HG03457 (cell line): ENCODE results near the gene SLC44A1.

Experiments
- ATAC-seq: cut with Tn5 transposase; IDR thresholded peaks from one replicate; pipeline ENCODE4 v1.9.1; 2021; ENCODE audit warnings: moderate number of reproducible peaks; ENCODE audit not compliant: unreplicated experiment

The SLC44A1 gene

DNA sequence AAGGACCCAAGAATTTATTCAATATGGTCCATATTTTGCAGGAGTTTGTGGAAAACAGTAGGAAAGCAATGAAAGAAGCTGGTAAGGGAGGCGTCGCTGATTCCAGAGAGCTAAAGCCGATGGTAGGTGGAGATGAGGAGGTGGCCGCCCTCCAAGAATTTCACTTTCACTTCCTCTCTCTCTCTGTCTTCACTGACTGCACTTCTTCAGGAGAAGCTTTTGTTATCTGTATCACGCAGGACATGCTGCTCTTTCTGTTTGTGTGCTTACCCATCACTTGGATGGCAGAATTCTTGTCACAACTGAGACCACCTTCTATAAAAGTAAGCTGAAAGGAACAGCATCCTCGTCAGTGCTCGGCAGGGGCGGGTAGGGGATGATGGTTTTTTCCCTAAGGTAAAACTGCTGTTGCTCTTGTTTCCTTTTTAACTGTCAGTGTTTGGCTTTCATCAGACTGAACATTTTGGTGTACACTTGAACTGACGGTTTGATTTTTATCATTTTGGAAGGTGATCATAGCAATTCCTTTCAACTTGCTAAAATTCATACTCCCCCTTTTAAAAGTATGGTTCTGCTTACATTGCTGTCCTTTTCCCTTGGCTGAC is 141.0 kb downstream of the SLC44A1 start:
- peak; percentile 97 for ATAC-seq

DNA sequence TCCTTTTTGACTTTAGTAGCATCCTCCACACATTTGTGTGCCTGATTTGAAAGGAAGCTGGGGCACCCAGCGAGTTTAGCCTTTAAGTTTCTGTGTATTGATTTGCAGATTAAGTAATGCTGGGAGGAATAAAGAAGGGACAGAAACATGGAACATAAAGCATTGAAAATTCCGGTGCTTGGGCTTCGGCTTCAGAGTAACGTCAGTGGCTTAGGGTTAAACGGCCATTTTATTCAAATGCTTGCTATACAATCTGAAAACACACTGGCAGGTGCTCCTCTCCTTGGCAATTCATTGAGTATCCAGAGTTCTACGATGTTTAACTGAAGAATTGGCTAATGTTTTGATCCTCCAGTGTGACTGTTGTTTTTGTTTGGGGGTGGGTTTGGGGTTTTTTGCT is 145.3 kb downstream of the SLC44A1 start:
- ATAC-seq: no peak

DNA sequence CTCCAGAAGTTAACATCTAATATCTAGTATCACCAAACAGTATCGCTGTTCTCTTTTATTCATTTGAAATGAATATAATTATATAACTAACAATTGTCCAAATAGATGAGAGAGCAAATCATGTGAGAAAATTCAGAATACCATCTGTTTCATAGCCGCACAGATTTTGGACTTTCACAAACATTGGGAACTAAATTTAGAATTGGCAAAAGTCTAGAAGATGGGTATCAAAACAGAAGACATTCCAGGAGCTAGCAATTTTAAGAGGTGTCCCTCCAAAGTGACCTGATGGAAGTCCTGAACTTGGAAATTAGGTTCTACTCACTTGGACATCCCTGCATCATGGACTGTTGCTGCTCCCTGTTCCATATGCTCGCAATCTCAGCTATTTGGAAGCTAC is 146.4 kb downstream of the SLC44A1 start:
- no peak for ATAC-seq

DNA sequence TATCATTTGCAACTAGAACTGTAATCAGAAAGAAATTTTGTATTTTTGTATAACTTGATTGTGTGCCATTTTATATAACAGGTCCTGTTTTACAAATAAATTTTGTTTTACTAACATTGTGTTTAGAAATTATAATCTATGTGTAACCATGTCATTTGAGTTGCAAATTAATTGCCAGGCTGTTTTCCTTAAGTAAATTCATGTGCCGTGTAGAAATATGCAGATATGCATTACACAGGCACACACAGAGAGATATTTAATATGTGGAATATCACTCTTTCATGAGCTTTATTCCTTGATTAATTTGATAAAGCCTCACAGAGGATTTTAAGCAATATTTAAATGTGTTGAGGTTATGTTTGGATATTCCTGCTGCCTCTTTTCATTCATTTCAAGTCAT is 146.8 kb downstream of the SLC44A1 start:
- no peak for ATAC-seq

DNA sequence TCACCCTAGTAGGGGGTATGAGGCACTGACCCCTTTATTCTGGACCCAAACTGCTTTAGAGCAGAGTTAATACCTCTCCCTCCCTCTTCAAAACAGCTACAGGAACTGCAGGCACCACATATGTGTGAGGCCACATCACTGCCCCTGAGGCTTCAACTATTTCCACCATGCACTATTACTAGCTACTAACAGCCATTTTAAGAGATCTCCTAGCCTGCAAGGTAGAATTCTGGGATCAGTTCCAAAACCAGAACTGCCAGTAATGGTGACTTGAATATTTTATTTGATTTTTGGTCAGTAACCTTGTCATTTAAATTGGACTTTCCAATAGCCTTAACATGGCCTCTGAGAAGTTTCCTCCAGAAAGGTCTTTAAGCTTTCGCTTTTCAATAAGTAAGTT is 148.1 kb downstream of the SLC44A1 start:
- no peak for ATAC-seq

- ATAC-seq: no peak
Observed at GRCh38 chr9:105393576-105394344, 149.3 kb downstream of the SLC44A1 start.

DNA sequence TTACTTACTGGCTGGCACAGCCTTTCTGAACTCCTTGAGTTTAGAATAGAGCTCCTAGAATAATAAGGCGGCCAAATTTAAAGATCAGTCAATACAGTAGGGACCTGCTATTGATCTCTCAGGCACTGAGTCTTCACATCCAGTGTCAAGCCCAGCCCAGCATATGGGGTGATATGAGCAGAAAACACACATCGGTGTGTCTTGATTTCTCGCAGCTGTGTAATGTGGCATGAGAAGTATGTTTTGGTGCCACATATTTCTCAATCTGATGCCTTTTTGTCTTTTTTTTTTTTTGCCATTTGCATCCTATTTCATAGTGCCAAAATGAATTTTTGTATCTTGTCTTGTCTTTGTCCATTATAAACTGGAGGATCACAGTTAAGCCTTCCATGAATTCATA is 152.0 kb downstream of the SLC44A1 start:
- ATAC-seq: no peak

DNA sequence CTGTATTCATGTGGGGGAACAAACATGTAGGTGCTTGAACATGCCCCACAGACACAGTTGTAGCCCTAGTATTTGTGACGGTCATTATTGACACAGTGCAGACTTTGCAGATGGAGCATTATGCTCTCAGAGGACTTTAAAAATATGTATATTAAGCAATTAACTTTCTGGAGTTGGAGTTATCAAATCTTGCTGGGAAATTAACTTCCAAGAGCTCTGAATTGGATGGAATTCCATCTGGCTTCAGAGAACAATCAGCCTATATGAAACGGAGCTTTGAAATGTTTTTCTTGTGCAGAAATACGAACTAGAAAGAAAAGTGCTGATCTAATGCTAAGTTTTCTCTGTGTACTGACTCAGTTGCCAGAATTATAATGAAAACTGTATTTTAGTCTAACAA is 152.4 kb downstream of the SLC44A1 start:
- ATAC-seq: no peak

GRCh38 chr9:105399117-105399516 is 154.7 kb downstream of the SLC44A1 start:
- ATAC-seq: no peak

DNA sequence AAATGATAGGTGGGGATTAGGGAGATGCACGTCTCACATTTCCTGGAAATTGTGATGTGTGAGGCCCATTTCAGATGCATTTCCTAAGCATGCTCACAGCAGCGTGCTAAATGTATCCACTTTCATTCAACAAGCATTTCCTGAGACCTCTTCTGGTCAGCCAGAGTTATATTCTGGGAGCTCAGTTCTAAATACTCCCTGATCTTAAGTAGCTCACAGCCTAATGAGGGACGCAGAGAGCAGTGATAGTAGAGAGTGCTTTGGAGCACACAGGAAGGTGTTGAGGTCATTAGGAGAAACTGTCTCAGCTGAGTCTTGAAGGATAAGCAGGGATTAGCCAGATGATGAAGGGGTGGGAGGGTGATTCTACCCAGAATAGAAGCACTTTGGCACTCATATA is 157.2 kb downstream of the SLC44A1 start:
- ATAC-seq: no peak

DNA sequence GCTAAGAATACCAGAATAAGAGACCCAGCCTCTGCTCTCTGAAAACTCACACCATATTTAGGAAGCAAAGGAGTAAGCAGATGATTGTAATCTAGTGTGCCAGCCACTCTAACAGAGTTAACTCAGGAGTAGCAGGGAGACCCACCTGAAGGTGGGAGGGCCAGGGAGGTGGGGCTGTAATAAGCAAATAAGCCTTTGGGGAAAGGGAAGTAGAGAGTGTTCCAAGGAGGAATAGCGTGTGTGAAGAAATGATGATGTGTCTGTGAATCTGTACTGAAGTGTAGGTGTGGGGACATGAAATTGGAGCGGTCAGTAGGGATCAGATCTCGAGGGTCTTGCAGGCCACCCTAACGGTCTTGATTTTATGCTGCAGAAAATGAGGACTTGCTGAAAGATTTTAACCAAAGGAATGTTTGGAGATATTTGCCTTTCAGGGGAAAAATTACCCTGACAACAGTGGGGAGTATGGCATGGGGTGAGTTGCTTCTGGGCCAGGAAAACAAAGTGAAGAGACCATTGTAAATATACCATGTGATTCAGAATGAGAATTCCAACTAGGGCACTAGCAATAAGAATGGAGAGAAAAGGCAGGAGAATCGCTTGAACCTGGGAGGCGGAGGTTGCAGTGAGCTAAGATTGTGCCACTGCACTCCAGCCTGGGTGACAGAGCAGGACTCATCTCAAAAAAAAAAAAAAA is 159.2 kb downstream of the SLC44A1 start:
- ATAC-seq: no peak

DNA sequence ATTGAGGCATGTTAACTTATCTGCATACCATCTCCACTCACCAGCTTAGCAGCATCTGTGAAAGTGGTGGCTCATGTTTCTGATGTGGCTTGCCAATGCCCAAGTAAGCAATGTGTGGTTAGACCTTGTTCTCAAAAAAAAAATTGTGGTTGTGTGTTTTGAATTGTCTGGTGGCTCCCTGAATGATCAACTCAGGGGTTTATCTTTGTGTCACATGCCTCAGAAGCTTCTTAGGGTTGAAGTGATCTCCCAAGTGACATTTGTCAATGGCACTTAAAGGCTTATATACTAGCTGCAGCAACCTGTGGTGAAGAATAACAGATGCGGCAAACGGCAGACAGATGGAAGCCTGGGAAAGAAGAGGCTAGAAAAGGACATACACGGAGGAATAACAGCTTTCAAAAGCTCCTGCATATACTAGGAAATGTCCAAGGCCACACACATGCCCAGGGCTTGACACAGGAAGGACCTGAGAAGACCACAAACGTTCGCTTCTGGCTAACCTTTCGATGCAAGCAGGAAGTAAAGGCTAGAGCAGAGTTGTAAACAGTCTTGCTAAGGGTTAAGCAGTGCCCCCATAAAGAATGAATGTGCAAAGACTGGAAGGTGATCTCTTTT is 161.2 kb downstream of the SLC44A1 start:
- ATAC-seq: peak; percentile 97

- no peak for ATAC-seq
Observed at GRCh38 chr9:105406369-105406768, 161.9 kb downstream of the SLC44A1 start.

DNA sequence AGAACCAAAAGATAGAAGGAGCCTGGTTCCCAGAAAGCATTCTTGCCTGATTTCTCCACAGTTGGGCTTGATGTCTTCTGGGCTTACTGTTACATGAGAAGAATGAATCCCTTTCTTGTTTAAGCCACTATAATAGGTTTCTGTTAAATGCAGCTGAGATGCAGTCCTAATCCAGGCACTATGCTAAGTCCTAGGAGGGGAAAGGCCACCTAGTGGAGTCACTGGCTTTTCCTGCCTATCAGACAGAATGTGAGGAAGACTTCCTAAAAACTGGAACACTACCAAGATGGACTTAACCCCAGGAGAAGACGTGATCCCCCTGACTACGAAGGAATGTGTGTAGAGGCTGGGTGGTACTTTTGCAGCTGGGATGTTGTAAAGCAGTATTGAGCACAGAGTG is 169.1 kb downstream of the SLC44A1 start:
- no peak for ATAC-seq

- no peak for ATAC-seq
Observed at GRCh38 chr9:105414947-105415661, 170.7 kb downstream of the SLC44A1 start.

DNA sequence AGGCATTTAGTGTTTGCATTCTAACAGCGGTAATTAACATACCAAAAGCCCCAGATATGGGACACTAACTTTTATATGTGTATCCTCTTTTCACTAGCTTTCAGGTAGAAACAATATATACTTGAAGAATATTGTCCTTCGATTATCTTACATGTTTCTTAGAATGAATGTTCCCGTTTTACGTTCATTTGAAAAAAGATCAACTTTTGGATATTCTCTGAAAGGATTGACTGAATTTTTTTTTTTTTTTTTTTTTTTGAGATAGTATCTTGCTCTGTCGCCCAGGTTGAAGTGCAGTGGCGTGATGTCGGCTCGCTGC is 171.2 kb downstream of the SLC44A1 start:
- no peak for ATAC-seq

DNA sequence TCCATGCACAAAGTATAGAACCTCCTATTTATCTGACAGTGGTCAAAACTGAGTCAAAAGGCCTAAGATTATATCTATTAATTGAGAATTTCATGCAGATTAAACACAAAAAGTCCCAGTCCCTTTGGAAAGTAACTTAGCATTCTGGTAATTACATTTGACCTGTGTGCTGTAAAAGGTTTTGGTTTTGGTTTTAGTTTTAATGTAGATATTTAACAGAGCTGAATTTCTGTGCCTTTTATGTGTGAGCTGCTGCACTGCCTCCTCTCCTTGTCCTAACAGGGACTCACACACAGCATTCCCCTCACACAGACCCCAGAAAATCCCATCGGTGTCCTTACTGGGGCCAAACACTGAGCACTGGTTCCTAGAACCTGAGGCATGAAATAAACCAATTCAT is 172.4 kb downstream of the SLC44A1 start:
- ATAC-seq: peak; percentile 47

- no peak for ATAC-seq
Observed at GRCh38 chr9:105418588-105419500, 174.4 kb downstream of the SLC44A1 start.

GRCh38 chr9:105419816-105420597 is 175.6 kb downstream of the SLC44A1 start:
- no peak for ATAC-seq
